ENCODE data around the gene BMP8A. TPM values are rescaled to one million over a fixed set of nuclear protein-coding genes. Genes with fewer than 3 reads are reported as not detected.

Gene BMP8A
- total RNA-seq, 1 donor from 2014 or later, result 2.9 TPM

DNA sequence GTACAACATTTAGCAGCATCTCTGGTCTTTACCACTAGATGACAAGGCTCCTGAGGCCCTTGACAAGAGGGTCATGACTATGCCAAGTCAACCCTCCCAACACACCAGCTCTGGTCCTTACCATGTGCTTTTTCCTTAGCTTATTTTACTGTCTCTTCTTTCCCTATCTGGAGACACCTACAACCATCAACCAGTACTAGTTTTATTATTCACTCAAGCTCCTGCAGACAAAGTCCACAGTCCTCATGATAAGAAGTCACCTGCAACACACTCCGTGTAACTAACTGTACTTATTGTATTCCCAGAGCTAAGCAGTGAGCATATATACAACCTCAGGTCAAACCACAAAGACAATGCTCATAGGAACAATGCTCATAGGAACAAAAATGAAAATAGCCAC is 69.8 kb downstream of the BMP8A start:
- Histone ChIP-seq H3K27ac (no peak overlapping the region), H3K27me3 (no peaks in the 10 kb centered on the region), H3K4me1 (peaks cover 5% of the 10 kb centered on the region), H3K9me3 (no peaks in the 10 kb centered on the region), H3K4me3 (no peak overlapping the region), H3K36me3 (peaks cover 3 to 67% of the 10 kb centered on the region in 2 donors)
- intact Hi-C loops (cut with DNase I), result no loop called here
- TF ChIP-seq, protein P1, sequence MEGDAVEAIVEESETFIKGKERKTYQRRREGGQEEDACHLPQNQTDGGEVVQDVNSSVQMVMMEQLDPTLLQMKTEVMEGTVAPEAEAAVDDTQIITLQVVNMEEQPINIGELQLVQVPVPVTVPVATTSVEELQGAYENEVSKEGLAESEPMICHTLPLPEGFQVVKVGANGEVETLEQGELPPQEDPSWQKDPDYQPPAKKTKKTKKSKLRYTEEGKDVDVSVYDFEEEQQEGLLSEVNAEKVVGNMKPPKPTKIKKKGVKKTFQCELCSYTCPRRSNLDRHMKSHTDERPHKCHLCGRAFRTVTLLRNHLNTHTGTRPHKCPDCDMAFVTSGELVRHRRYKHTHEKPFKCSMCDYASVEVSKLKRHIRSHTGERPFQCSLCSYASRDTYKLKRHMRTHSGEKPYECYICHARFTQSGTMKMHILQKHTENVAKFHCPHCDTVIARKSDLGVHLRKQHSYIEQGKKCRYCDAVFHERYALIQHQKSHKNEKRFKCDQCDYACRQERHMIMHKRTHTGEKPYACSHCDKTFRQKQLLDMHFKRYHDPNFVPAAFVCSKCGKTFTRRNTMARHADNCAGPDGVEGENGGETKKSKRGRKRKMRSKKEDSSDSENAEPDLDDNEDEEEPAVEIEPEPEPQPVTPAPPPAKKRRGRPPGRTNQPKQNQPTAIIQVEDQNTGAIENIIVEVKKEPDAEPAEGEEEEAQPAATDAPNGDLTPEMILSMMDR (IDR thresholded peaks at IDR 0.05), result no peak
- TF ChIP-seq POLR2A (IDR thresholded peaks at IDR 0.05), result no peak
- TF ChIP-seq POLR2AphosphoS5 (IDR thresholded peaks at IDR 0.05; ENCODE audit: insufficient read depth in 1 of 2, low read depth in 1 of 2), result no peak
- DNase-seq (ENCODE audit: extremely low spot score in 2 of 2), result no peak

DNA sequence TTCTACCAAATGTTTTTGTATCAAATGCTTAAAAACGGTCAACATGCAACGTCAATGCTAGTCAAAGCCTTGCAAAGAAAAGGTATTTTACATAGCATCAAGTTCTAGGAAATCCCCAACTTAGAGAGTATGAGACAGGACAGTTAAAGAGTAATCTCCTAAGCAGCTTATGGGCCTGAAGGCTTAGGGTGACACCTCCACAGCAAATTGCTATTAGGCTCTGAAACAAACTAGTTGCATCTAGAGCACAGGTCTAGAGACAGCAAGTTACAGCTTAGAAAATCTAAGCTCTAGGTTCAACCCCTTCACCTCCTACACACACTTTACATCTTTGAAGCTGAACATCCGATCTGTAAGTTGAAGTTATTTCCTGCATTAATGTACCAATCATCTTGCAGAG is 71.5 kb downstream of the BMP8A start:
- no peak for DNase-seq (ENCODE audit: extremely low spot score in 2 of 2)
- H3K9me3 ChIP-seq, result no peaks in the 10 kb centered on the region
- no peak overlapping the region for H3K4me3 ChIP-seq
- TF ChIP-seq POLR2A (IDR thresholded peaks at IDR 0.05), result no peak
- TF ChIP-seq POLR2AphosphoS5 (IDR thresholded peaks at IDR 0.05; ENCODE audit: insufficient read depth in 1 of 2, low read depth in 1 of 2), result no peak
- TF ChIP-seq, protein P1 (IDR thresholded peaks at IDR 0.05), result no peak
- H3K27me3 ChIP-seq, result no peaks in the 10 kb centered on the region
- intact Hi-C loops (cut with DNase I), result no loop called here
- H3K4me1 ChIP-seq, result peaks cover 5% of the 10 kb centered on the region
- H3K36me3 ChIP-seq, result peaks cover 3 to 83% of the 10 kb centered on the region in 2 donors
- no peak overlapping the region for H3K27ac ChIP-seq

DNA sequence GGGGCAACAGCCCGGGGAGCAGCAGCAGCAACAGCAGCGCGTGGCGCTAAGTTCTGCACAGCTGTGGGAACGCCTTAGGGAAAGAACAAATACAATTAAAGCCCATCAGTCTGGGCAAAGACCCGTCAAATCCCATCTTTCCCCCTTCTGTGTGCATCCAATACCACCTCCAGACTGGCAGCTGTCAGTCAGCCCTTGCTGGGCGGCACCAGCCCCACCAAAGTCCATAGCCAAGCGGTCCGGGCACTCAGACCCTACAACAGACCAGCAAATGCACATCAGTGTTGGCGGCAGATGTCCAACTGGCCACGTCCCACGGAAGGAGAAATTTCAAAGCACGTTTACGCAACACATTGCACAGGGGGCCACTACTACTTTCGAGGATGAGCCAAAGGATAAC is 72.2 kb downstream of the BMP8A start:
- Histone ChIP-seq H3K36me3 (peaks cover 3 to 91% of the 10 kb centered on the region in 2 donors), H3K9me3 (no peaks in the 10 kb centered on the region), H3K4me1 (peaks cover 4% of the 10 kb centered on the region), H3K27me3 (no peaks in the 10 kb centered on the region), H3K4me3 (no peak overlapping the region), H3K27ac (no peak overlapping the region)
- intact Hi-C loops (cut with DNase I), result no loop called here
- TF ChIP-seq POLR2A (IDR thresholded peaks at IDR 0.05) (no peak), POLR2AphosphoS5 (IDR thresholded peaks at IDR 0.05; ENCODE audit: insufficient read depth in 1 of 2, low read depth in 1 of 2) (no peak)
- TF ChIP-seq, protein P1 (IDR thresholded peaks at IDR 0.05), result no peak
- no peak for DNase-seq (ENCODE audit: extremely low spot score in 2 of 2)

DNA sequence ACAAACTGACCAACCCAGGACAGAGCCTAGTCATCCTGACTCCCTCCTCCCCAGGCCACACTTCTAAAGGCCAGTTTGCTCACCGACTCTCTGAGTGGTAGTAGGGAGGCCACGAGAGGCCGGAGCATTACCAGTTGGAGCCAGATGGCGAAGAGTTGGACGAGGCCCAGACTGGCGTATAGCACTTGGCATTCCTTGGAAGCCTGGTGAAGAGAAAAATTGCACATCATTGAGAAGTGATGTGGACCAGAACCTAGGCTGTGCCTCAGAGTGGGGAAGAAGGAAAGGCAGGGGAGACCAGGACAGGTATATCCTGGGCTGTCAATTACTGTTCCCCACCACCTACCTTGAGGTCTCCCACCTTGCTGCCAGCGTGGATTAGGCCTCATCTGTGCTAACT is 72.9 kb downstream of the BMP8A start:
- Histone ChIP-seq H3K36me3 (peaks cover 3 to 98% of the 10 kb centered on the region in 2 donors), H3K27ac (no peak overlapping the region), H3K9me3 (no peaks in the 10 kb centered on the region), H3K27me3 (no peaks in the 10 kb centered on the region), H3K4me3 (no peak overlapping the region), H3K4me1 (no peaks in the 10 kb centered on the region)
- no peak for DNase-seq (ENCODE audit: extremely low spot score in 2 of 2)
- intact Hi-C loops (cut with DNase I), result no loop called here
- TF ChIP-seq, protein P1 (IDR thresholded peaks at IDR 0.05), result no peak
- no peak for TF ChIP-seq POLR2AphosphoS5 (IDR thresholded peaks at IDR 0.05; ENCODE audit: insufficient read depth in 1 of 2, low read depth in 1 of 2)
- no peak for TF ChIP-seq POLR2A (IDR thresholded peaks at IDR 0.05)

DNA sequence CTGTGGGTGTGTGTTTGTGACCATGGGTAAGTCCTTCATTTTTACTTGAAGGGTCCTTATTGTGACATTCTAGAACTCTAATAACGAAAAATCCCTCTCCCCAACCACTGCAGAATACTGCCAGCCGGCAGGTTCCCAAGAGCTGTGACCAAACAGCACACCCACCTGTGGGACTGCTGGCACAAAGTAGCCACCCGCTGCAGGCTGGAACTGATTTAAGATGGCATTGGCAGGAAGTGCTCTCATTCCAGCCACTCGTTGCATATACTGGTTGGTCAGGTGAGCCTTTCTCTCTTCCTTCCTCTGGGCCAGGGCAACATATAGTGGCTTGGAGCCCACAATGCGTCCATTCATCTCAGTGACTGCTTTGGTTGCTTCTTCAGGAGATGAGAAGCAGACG is 73.5 kb downstream of the BMP8A start:
- TF ChIP-seq, protein P1 (IDR thresholded peaks at IDR 0.05), result no peak
- TF ChIP-seq POLR2A (IDR thresholded peaks at IDR 0.05) (no peak), POLR2AphosphoS5 (IDR thresholded peaks at IDR 0.05; ENCODE audit: insufficient read depth in 1 of 2, low read depth in 1 of 2) (no peak)
- intact Hi-C loops (cut with DNase I), result no loop called here
- Histone ChIP-seq H3K27me3 (no peaks in the 10 kb centered on the region), H3K4me3 (no peak overlapping the region), H3K4me1 (no peaks in the 10 kb centered on the region), H3K9me3 (no peaks in the 10 kb centered on the region), H3K36me3 (peaks cover 3 to 99% of the 10 kb centered on the region in 2 donors), H3K27ac (no peak overlapping the region)
- DNase-seq (ENCODE audit: extremely low spot score in 2 of 2), result no peak
